HG03025 (cell line): ENCODE results near the gene SYNE2.

Experiments
- ATAC-seq: cut with Tn5 transposase; IDR thresholded peaks from one replicate; pipeline ENCODE4 v1.9.1; 2021; ENCODE audit warnings: mild to moderate bottlenecking, moderate library complexity; ENCODE audit not compliant: unreplicated experiment, low FRiP score

Gene SYNE2

GRCh38 chr14:64184103-64184729, 331.4 kb downstream of the SYNE2 start:
- no peak for ATAC-seq

- ATAC-seq: no peak
Measured at GRCh38 chr14:64185184-64185583, 332.4 kb downstream of the SYNE2 start.

GRCh38 chr14:64186231-64187129, 333.7 kb downstream of the SYNE2 start:
- no peak for ATAC-seq

- no peak for ATAC-seq
Measured at GRCh38 chr14:64187331-64187730, 334.5 kb downstream of the SYNE2 start.

GRCh38 chr14:64190974-64191502, 338.2 kb downstream of the SYNE2 start:
- no peak for ATAC-seq

- no peak for ATAC-seq
Measured at GRCh38 chr14:64191756-64192155, 339.0 kb downstream of the SYNE2 start.

- ATAC-seq: no peak
Measured at GRCh38 chr14:64193821-64194220, 341.0 kb downstream of the SYNE2 start.

- ATAC-seq: no peak
Measured at GRCh38 chr14:64194404-64194803, 341.6 kb downstream of the SYNE2 start.

GRCh38 chr14:64195199-64195598, 342.4 kb downstream of the SYNE2 start:
- no peak for ATAC-seq

GRCh38 chr14:64196056-64196455, 343.3 kb downstream of the SYNE2 start:
- no peak for ATAC-seq

- no peak for ATAC-seq
Measured at GRCh38 chr14:64196814-64197411, 344.1 kb downstream of the SYNE2 start.

- no peak for ATAC-seq
Measured at GRCh38 chr14:64197996-64198395, 345.2 kb downstream of the SYNE2 start.

GRCh38 chr14:64198486-64198885, 345.7 kb downstream of the SYNE2 start:
- no peak for ATAC-seq

- no peak for ATAC-seq
Measured at GRCh38 chr14:64200170-64200569, 347.4 kb downstream of the SYNE2 start.

GRCh38 chr14:64201296-64201695, 348.5 kb downstream of the SYNE2 start:
- no peak for ATAC-seq

- ATAC-seq: no peak
Measured at GRCh38 chr14:64201921-64202545, 349.2 kb downstream of the SYNE2 start.

- no peak for ATAC-seq
Measured at GRCh38 chr14:64202716-64203115, 349.9 kb downstream of the SYNE2 start.

- ATAC-seq: no peak
Measured at GRCh38 chr14:64203366-64204006, 350.7 kb downstream of the SYNE2 start.

GRCh38 chr14:64208261-64208660, 355.5 kb downstream of the SYNE2 start:
- ATAC-seq: no peak

- no peak for ATAC-seq
Measured at GRCh38 chr14:64208981-64209380, 356.2 kb downstream of the SYNE2 start.
